GM19397 (cell line): ENCODE results near the gene PLPP4.

ENCODE experiments used
- ATAC-seq: cut with Tn5 transposase; IDR thresholded peaks from one replicate; pipeline ENCODE4 v1.9.1; 2021; ENCODE audit warnings: mild to moderate bottlenecking, moderate library complexity; ENCODE audit not compliant: unreplicated experiment

PLPP4 gene

GRCh38 chr10:120607016-120607709, 150.1 kb downstream of the PLPP4 start:
- no peak for ATAC-seq

GRCh38 chr10:120607710-120608703, 151.0 kb downstream of the PLPP4 start:
- no peak for ATAC-seq

- ATAC-seq: no peak
These were observed 152.0 kb downstream of the PLPP4 start for GRCh38 chr10:120609006-120609405.

- ATAC-seq: no peak
These were observed 153.8 kb downstream of the PLPP4 start for GRCh38 chr10:120610791-120611190.

- ATAC-seq: no peak
These were observed 155.7 kb downstream of the PLPP4 start for GRCh38 chr10:120612756-120613155.

GRCh38 chr10:120613180-120613579, 156.2 kb downstream of the PLPP4 start:
- ATAC-seq: no peak

- ATAC-seq: no peak
These were observed 157.7 kb downstream of the PLPP4 start for GRCh38 chr10:120614680-120615079.

- ATAC-seq: no peak
These were observed 159.4 kb downstream of the PLPP4 start for GRCh38 chr10:120616311-120616911.

- no peak for ATAC-seq
These were observed 171.2 kb downstream of the PLPP4 start for GRCh38 chr10:120628197-120628596.

- no peak for ATAC-seq
These were observed 173.2 kb downstream of the PLPP4 start for GRCh38 chr10:120630266-120630665.

GRCh38 chr10:120632047-120632446, 175.0 kb downstream of the PLPP4 start:
- ATAC-seq: no peak

GRCh38 chr10:120632942-120633341, 175.9 kb downstream of the PLPP4 start:
- no peak for ATAC-seq

GRCh38 chr10:120634659-120635058, 177.6 kb downstream of the PLPP4 start:
- ATAC-seq: no peak
